ENCODE measurements around the gene MYO1E.

Gene MYO1E

GRCh38 chr15:59237924-59238331 is 134.7 kb downstream of the MYO1E start:
- H3K4me3 ChIP-seq (ENCODE audit: low read depth, low read length): no peak overlapping the region
- TF ChIP-seq CTCF (conservative IDR thresholded peaks at IDR 0.05; ENCODE audit: low read depth, low read length): no peak
- peak; percentile 25 for DNase-seq (ENCODE audit: low read depth)

- no peak overlapping the region for H3K4me3 ChIP-seq (ENCODE audit: low read depth, low read length)
- DNase-seq (ENCODE audit: low read depth): no peak
- no peak for TF ChIP-seq CTCF (conservative IDR thresholded peaks at IDR 0.05; ENCODE audit: low read depth, low read length)
These were observed 135.4 kb downstream of the MYO1E start for GRCh38 chr15:59237119-59237855.

GRCh38 chr15:59236394-59236793 is 136.3 kb downstream of the MYO1E start:
- no peak for DNase-seq (ENCODE audit: low read depth)
- TF ChIP-seq CTCF (conservative IDR thresholded peaks at IDR 0.05; ENCODE audit: low read depth, low read length): no peak
- H3K4me3 ChIP-seq (ENCODE audit: low read depth, low read length): no peak overlapping the region

- H3K4me3 ChIP-seq (ENCODE audit: low read depth, low read length): no peak overlapping the region
- no peak for TF ChIP-seq CTCF (conservative IDR thresholded peaks at IDR 0.05; ENCODE audit: low read depth, low read length)
- DNase-seq (ENCODE audit: low read depth): peak; percentile 88
These were observed 140.2 kb downstream of the MYO1E start for GRCh38 chr15:59232476-59232875.

GRCh38 chr15:59230531-59231055 is 142.1 kb downstream of the MYO1E start:
- H3K4me3 ChIP-seq (ENCODE audit: low read depth, low read length): no peak overlapping the region
- no peak for TF ChIP-seq CTCF (conservative IDR thresholded peaks at IDR 0.05; ENCODE audit: low read depth, low read length)
- no peak for DNase-seq (ENCODE audit: low read depth)

- no peak for TF ChIP-seq CTCF (conservative IDR thresholded peaks at IDR 0.05; ENCODE audit: low read depth, low read length)
- no peak overlapping the region for H3K4me3 ChIP-seq (ENCODE audit: low read depth, low read length)
- DNase-seq (ENCODE audit: low read depth): no peak
These were observed 143.2 kb downstream of the MYO1E start for GRCh38 chr15:59229453-59229852.

- TF ChIP-seq CTCF (conservative IDR thresholded peaks at IDR 0.05; ENCODE audit: low read depth, low read length): no peak
- no peak overlapping the region for H3K4me3 ChIP-seq (ENCODE audit: low read depth, low read length)
- no peak for DNase-seq (ENCODE audit: low read depth)
These were observed 143.7 kb downstream of the MYO1E start for GRCh38 chr15:59229015-59229414.

Data from choroid plexus epithelial cell (primary cell).